H9 (cell line): ENCODE data around the gene FOXO6. TPM values are rescaled to one million over a fixed set of nuclear protein-coding genes. Genes with fewer than 3 reads are reported as not detected.

ENCODE experiments used
- DNase-seq: peaks from one replicate; pipeline ENCODE4 v3.0.0-alpha.2; 2017
- H2AFZ ChIP-seq: one replicate; pipeline ENCODE4 v1.6.1; 2013; ENCODE audit warnings: mild to moderate bottlenecking, low read length, control low read depth, moderate library complexity
- H2AK5ac ChIP-seq: 2 replicates; pipeline ENCODE4 v1.6.1; 2013; ENCODE audit warnings: low read length, control low read depth, mixed read lengths; ENCODE audit not compliant: insufficient read length
- H2BK120ac ChIP-seq: one replicate; pipeline ENCODE4 v1.6.1; 2013; ENCODE audit warnings: low read depth, mild to moderate bottlenecking, low read length, control low read depth, inconsistent platforms; ENCODE audit not compliant: poor library complexity, severe bottlenecking
- H2BK12ac ChIP-seq: 2 replicates; pipeline ENCODE4 v1.6.1; 2013; ENCODE audit warnings: low read length, control low read depth, mixed read lengths, low read depth; ENCODE audit not compliant: insufficient read length
- H2BK15ac ChIP-seq: 2 replicates; pipeline ENCODE4 v1.6.1; 2013; ENCODE audit warnings: low read depth, low read length, control low read depth
- H2BK20ac ChIP-seq: one replicate; pipeline ENCODE4 v1.6.1; 2013; ENCODE audit warnings: low read depth, mild to moderate bottlenecking, low read length, control low read depth, inconsistent platforms; ENCODE audit not compliant: poor library complexity, severe bottlenecking
- H2BK5ac ChIP-seq: 2 replicates; pipeline ENCODE4 v1.6.1; 2013; ENCODE audit warnings: low read length, control low read depth, mixed read lengths; ENCODE audit not compliant: insufficient read length
- H3K14ac ChIP-seq: 2 replicates; pipeline ENCODE4 v1.6.1; 2013; ENCODE audit warnings: low read length, control low read depth; ENCODE audit not compliant: insufficient read depth
- H3K18ac ChIP-seq: 2 replicates; pipeline ENCODE4 v1.6.1; 2013; ENCODE audit warnings: low read depth, mild to moderate bottlenecking, mixed read lengths, low read length, control low read depth; ENCODE audit not compliant: insufficient read length
- H3K23ac ChIP-seq: 2 replicates; pipeline ENCODE4 v1.6.1; 2013; ENCODE audit warnings: low read length, control low read depth, mixed read lengths, low read depth; ENCODE audit not compliant: insufficient read length
- H3K23me2 ChIP-seq: 2 replicates; pipeline ENCODE4 v1.6.1; 2013; ENCODE audit warnings: low read depth, mild to moderate bottlenecking, mixed read lengths, low read length, control low read depth; ENCODE audit not compliant: insufficient read length, poor library complexity, severe bottlenecking
- H3K27ac ChIP-seq: 2 replicates; pipeline ENCODE4 v1.5.1; 2013; ENCODE audit warnings: low read length, control low read depth, mixed read lengths, low read depth; ENCODE audit not compliant: insufficient read length
- H3K27me3 ChIP-seq: 2 replicates; pipeline ENCODE4 v1.6.1; 2013; ENCODE audit warnings: low read length, control low read depth, inconsistent platforms; ENCODE audit not compliant: insufficient read depth
- H3K4ac ChIP-seq: 2 replicates; pipeline ENCODE4 v1.6.1; 2013; ENCODE audit warnings: low read depth, mild to moderate bottlenecking, control low read depth, inconsistent platforms, low read length, moderate library complexity
- H3K4me1 ChIP-seq: 2 replicates; pipeline ENCODE4 v1.6.1; 2013; ENCODE audit warnings: low read length, control low read depth, inconsistent platforms; ENCODE audit not compliant: insufficient read depth
- H3K4me2 ChIP-seq: 2 replicates; pipeline ENCODE4 v1.6.1; 2013; ENCODE audit warnings: low read length, control low read depth, mixed read lengths; ENCODE audit not compliant: insufficient read length, insufficient read depth
- H3K56ac ChIP-seq: 2 replicates; pipeline ENCODE4 v1.6.1; 2013; ENCODE audit warnings: low read depth, mild to moderate bottlenecking, mixed read lengths, low read length, control low read depth; ENCODE audit not compliant: insufficient read length
- H3K79me1 ChIP-seq: 2 replicates; pipeline ENCODE4 v1.6.1; 2013; ENCODE audit warnings: low read depth, mild to moderate bottlenecking, moderate library complexity, low read length, control low read depth, inconsistent platforms; ENCODE audit not compliant: insufficient read depth, poor library complexity, severe bottlenecking
- H3K79me2 ChIP-seq: 2 replicates; pipeline ENCODE4 v1.6.1; 2013; ENCODE audit warnings: low read length, control low read depth, inconsistent platforms; ENCODE audit not compliant: insufficient read depth
- H3K9ac ChIP-seq: 2 replicates; pipeline ENCODE4 v1.6.1; 2013; ENCODE audit warnings: low read length, control low read depth, mixed read lengths; ENCODE audit not compliant: insufficient read length; ENCODE audit errors: extremely low read depth
- H3K9me3 ChIP-seq: one replicate; pipeline ENCODE4 v1.6.1; 2013; ENCODE audit warnings: low read depth, low read length, inconsistent platforms; ENCODE audit not compliant: control insufficient read depth
- H3T11ph ChIP-seq: one replicate; pipeline ENCODE4 v1.6.1; 2013; ENCODE audit warnings: mild to moderate bottlenecking, low read length, control low read depth, inconsistent platforms
- H4K20me1 ChIP-seq: one replicate; pipeline ENCODE4 v1.6.1; 2013; ENCODE audit not compliant: control insufficient read depth, insufficient read length, insufficient read depth
- H4K5ac ChIP-seq: 2 replicates; pipeline ENCODE4 v1.6.1; 2013; ENCODE audit warnings: low read depth, mild to moderate bottlenecking, mixed read lengths, low read length, control low read depth; ENCODE audit not compliant: insufficient read length
- H4K8ac ChIP-seq: replicated peaks from 2 replicates; pipeline ENCODE4 v1.6.1; 2013; ENCODE audit warnings: low read length, control low read depth, mixed read lengths, low read depth; ENCODE audit not compliant: insufficient read length
- H4K91ac ChIP-seq: 2 replicates; pipeline ENCODE4 v1.6.1; 2013; ENCODE audit warnings: low read depth, mild to moderate bottlenecking, moderate library complexity, mixed read lengths, low read length, control low read depth; ENCODE audit not compliant: insufficient read length
- H3K27ac Mint-ChIP-seq, 3 experiments: 2 replicates in 2 of 3; 3 replicates in 1 of 3; pipeline ENCODE4 v1.8.0; 2020 to 2021; ENCODE audit warnings: mixed read lengths in 3 of 3, mild to moderate bottlenecking in 1 of 3, moderate library complexity in 1 of 3
- H3K27me3 Mint-ChIP-seq: 2 replicates; pipeline ENCODE4 v1.8.0; 2021; ENCODE audit warnings: low read depth, mild to moderate bottlenecking, moderate library complexity, mixed read lengths
- H3K36me3 Mint-ChIP-seq, 3 experiments: 2 replicates in 2 of 3; 3 replicates in 1 of 3; pipeline ENCODE4 v1.8.0; 2020 to 2021; ENCODE audit warnings: low read depth in 3 of 3, mixed read lengths in 3 of 3; ENCODE audit not compliant: insufficient read depth in 1 of 3
- H3K4me1 Mint-ChIP-seq, 2 experiments: 2 replicates each; pipeline ENCODE4 v1.8.0; 2020; ENCODE audit warnings: mixed read lengths in 2 of 2
- H3K4me3 Mint-ChIP-seq, 2 experiments: 2 replicates in 1 of 2; 3 replicates in 1 of 2; pipeline ENCODE4 v1.8.0; 2020 to 2021; ENCODE audit warnings: mild to moderate bottlenecking in 2 of 2, mixed read lengths in 2 of 2, moderate library complexity in 1 of 2
- H3K9me3 Mint-ChIP-seq, 2 experiments: 2 replicates in 1 of 2; 3 replicates in 1 of 2; pipeline ENCODE4 v1.8.0; 2020; ENCODE audit warnings: mild to moderate bottlenecking in 2 of 2, mixed read lengths in 2 of 2, moderate library complexity in 1 of 2
- WGBS: extraction: QIAGEN DNeasy Blood & Tissue Kit; methylation state at CpG from one replicate; pipeline ENCODE4 v1.1.7; 2013; ENCODE audit warnings: missing lambda C conversion rate, low lambda C conversion rate, mixed read lengths; ENCODE audit not compliant: insufficient read length; ENCODE audit errors: extremely low coverage; 5-methylcytosine and 5-hydroxymethylcytosine counted together
- total RNA-seq: library from RNA; stranded (reverse); gene quantifications from 2 replicates; pipeline ENCODE4 v1.2.1, GENCODE V29; 2021
- TF ChIP-seq, protein P1 (sequence below): fragments of 200-600 bp; sonication (generic); conservative IDR thresholded peaks from 3 replicates; pipeline ENCODE4 v1.8.0; 2021; ENCODE audit warnings: antibody characterized with exemption, mild to moderate bottlenecking

FOXO6 gene
- total RNA-seq, 1 experiment from 2014 or later = 0.83 TPM

DNA sequence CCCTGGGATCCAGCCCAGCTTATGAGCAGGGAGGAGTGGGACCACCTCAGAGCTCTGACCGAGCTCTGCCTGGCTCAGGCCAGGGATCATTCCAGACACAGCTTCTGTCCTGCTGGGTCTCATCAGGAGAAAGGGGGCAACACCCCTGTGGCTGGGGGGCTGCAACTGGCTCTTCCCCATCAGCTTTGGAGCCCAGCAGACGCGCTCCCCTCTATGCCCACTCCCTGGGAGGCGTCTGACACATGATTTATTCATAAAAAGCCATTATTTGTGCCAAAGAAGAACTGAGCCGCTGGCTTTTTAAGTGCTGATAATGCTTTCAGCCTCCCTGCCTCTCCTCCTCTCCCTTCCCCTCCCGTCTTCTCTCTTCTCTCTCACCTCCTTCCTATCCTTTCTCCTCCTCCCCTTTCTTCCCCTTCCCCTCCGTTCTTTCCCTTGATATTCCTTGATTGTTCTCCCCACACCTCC is 25.0 kb downstream of the FOXO6 start:
- no peak overlapping the region for H3T11ph ChIP-seq

More for the DNA sequence above, 25.0 kb downstream of the FOXO6 start:
- Histone ChIP-seq H2BK12ac (no peak overlapping the region), H4K8ac (no peak overlapping the region), H2AK5ac (no peak overlapping the region), H2BK20ac (no peak overlapping the region), H3K79me2 (no peaks in the 10 kb centered on the region), H2BK120ac (no peak overlapping the region), H3K23ac (no peak overlapping the region), H3K4me2 (no peak overlapping the region), H3K27me3 (peaks cover 11% of the 10 kb centered on the region; the same call in 1 of the 2 replicates), H2AFZ (no peak overlapping the region), H3K18ac (no peak overlapping the region), H3K27ac (no peak overlapping the region), H4K20me1 (no peaks in the 10 kb centered on the region), H4K91ac (no peak overlapping the region), H3K9me3 (no peaks in the 10 kb centered on the region), H3K9ac (no peak overlapping the region), H3K4ac (no peak overlapping the region), H3K79me1 (no peaks in the 10 kb centered on the region), H3K14ac (no peak overlapping the region; the same call in 1 of the 2 replicates), H2BK15ac (no peak overlapping the region), H3K56ac (no peak overlapping the region), H3K23me2 (peaks cover 20% of the 10 kb centered on the region), H4K5ac (no peak overlapping the region), H2BK5ac (no peak overlapping the region), H3K4me1 (peaks cover 6% of the 10 kb centered on the region; the same call in 1 of the 2 replicates)
- H3K4me1 Mint-ChIP-seq = peaks cover 36 to 51% of the 10 kb centered on the region in 2 experiments
- no CpG with 5 or more reads among the region's 7 CpGs for WGBS
- TF ChIP-seq, protein P1, sequence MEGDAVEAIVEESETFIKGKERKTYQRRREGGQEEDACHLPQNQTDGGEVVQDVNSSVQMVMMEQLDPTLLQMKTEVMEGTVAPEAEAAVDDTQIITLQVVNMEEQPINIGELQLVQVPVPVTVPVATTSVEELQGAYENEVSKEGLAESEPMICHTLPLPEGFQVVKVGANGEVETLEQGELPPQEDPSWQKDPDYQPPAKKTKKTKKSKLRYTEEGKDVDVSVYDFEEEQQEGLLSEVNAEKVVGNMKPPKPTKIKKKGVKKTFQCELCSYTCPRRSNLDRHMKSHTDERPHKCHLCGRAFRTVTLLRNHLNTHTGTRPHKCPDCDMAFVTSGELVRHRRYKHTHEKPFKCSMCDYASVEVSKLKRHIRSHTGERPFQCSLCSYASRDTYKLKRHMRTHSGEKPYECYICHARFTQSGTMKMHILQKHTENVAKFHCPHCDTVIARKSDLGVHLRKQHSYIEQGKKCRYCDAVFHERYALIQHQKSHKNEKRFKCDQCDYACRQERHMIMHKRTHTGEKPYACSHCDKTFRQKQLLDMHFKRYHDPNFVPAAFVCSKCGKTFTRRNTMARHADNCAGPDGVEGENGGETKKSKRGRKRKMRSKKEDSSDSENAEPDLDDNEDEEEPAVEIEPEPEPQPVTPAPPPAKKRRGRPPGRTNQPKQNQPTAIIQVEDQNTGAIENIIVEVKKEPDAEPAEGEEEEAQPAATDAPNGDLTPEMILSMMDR = no peak
- no peak overlapping the region for H3K27ac Mint-ChIP-seq
- no peaks in the 10 kb centered on the region; a peak in 1 of 7 replicates for H3K36me3 Mint-ChIP-seq
- DNase-seq = no peak
- peaks cover 60% of the 10 kb centered on the region for H3K27me3 Mint-ChIP-seq
- H3K9me3 Mint-ChIP-seq = no peaks in the 10 kb centered on the region; a peak in 1 of 5 replicates
- no peak overlapping the region; a peak in 1 of 5 replicates for H3K4me3 Mint-ChIP-seq
